Measurements from ENCODE around the gene KDM4C.
A peak's percentile ranks its signal among the peaks of the same experiment; 100 is the strongest.

KDM4C gene

DNA sequence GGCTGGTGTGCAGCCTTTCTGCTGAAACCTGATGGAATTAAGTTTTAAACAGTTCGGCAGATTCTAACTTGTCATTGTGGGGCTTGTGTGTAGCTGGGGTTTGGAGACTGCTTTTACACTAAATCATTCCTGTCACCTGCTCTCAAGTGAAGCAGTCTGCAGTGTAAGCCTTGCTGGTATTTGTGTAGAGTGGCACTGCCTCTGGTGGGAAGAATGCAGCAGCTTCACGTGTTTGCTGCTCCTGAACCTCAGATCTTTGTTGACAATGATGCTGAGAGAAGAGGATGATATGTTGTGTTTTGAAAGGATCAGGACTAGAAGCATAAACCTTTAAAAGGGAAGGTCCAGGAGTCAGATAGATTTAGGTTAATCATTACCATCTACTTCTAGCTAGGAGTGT, 88.1 kb downstream of the KDM4C start:
- FAIRE-seq (no peak), DNase-seq (ENCODE audit: extremely low spot score, insufficient read length, low read depth) (no peak)

DNA sequence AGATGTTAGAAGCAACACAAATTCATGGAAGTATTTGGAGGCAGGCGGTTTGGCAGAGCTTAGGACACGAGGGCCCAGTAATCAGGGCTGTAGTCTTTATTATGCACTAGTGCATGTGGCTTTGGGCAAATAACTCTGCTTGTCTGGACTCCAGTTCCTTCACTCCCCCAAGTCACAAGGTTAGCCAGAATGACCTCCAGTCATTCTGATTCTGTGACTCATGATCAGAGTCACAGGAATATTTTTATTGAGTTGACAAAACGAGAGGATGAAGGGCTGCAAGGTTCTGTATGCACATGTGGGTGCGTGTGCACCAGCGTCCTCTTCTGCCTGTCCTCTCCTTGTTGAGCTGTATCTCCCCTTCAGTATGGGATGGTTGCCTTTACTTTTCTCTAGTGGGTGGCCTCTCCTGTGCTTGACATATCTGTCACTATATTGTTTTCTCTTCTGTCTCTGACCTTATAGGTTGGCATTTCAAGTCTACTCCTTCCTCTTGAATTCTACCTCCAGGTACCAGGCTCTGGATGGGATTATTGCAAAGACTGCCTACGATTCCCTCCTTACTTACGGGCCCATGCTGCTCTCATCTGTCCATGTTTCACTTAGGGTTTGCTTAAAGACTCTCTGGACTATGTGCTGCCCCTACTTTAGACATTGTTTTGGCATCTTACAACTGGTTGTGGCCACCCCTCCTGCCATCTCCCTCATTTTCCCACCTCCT, 94.6 kb downstream of the KDM4C start:
- DNase-seq (ENCODE audit: extremely low spot score, insufficient read length, low read depth) (no peak), FAIRE-seq (no peak)

DNA sequence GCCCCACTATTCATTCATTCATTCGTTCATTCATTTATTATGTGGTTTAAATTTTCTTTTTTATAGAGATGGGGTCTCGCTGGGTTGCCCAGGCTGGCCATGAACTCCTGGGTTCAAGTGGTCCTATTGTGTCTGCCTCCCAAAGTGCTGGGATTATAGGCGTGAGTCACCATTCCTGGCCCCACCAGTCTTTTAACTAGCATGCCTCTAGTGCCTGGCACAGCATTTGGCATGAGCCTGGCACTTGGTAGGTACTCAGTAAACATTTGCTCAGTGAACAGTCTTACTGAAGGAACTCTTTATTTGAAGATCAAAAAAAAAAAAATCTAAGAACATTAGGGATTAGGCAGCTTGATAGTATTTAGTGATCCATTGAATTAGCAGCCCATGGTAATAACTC, 98.1 kb downstream of the KDM4C start:
- FAIRE-seq (no peak), DNase-seq (ENCODE audit: extremely low spot score, insufficient read length, low read depth) (no peak)

DNA sequence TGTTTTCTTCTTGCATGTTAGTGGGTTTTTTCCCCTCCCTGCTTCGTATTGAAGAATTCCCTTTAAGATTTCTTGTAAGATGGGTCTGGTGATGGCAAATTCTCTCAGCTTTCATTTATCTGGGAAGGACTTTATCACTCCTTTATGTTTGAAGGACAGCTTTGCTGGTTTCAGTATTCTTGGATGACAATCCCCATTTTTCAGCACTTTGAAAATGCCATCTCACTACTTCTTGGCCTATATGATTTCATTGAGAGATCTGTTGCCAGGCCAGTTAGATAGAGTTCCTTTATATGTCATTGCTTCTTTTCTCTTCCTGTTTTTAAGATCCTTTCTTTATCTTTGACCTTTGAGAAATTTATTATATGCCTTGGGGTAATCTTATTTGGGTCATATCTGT, 106.3 kb downstream of the KDM4C start:
- no peak for FAIRE-seq
- DNase-seq (ENCODE audit: extremely low spot score, insufficient read length, low read depth): no peak

DNA sequence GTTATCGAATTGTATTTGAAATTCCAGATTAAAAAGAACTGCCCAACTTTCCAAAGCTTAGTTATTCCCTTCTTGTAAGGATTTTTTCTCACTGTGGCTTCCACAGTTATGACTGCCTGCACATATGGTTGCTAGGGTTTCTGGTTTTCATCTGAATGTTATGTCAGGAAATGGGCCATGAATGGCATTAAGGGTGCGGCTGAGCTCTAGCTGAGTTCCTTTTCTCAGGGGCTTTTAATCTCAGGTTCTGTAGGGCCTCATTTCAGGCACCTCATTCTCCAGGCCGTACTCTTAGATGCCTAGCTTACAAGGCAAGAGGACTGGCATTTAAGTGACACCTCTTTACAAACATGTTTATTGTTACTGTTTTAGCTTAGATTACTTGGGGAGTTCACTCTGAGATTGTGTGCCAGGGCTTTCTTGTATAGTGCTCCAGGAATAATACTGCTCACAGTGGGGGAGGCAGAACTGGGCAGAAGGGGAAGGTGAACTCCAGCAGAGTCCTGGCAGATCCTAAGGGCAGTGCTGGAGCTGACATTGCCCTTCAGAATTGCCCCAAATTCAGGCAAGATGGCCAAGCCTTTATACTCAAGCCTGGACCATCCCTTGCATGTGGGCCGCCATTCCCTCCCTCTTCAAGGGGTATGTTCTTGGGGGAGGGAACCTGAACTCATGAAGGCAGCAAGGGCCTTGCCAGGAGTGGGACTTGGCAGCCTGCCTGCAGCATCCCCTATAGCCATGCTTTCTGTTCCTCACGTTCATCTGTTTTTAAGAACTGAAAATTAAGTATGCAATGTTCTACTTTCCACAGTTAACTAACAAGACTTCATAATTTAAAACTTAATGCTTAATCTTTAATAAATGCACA, 111.5 kb downstream of the KDM4C start:
- no peak for FAIRE-seq
- no peak for DNase-seq (ENCODE audit: extremely low spot score, insufficient read length, low read depth)

GRCh38 chr9:6870149-6870548, 112.4 kb downstream of the KDM4C start:
- DNase-seq (ENCODE audit: extremely low spot score, insufficient read length, low read depth) (no peak), FAIRE-seq (no peak)

- no peak for FAIRE-seq
These were observed 113.1 kb downstream of the KDM4C start for GRCh38 chr9:6870650-6871477.

DNA sequence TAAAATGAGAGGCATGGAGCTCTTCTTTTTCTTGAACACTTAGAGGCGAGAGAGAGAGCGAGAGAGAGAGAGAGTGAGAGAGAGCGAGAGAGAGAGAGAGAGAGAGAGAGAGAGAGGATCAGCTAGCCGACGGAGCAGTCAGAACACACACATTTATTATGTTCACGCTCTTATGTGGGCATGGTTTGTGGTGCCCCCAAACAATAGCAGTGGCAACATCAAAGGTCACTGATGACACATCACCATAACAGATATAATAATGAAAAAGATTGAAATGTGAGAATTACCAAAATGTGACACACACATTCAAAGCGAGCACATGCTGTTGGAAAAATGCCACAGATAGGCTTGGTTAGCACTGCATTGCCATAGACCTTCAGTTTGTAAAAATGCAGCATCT, 116.1 kb downstream of the KDM4C start:
- FAIRE-seq: no peak
- no peak for DNase-seq (ENCODE audit: extremely low spot score, insufficient read length, low read depth)

More at GRCh38 chr9:6870650-6871477, 113.1 kb downstream of the KDM4C start:
- no peak for DNase-seq (ENCODE audit: extremely low spot score, insufficient read length, low read depth)

DNA sequence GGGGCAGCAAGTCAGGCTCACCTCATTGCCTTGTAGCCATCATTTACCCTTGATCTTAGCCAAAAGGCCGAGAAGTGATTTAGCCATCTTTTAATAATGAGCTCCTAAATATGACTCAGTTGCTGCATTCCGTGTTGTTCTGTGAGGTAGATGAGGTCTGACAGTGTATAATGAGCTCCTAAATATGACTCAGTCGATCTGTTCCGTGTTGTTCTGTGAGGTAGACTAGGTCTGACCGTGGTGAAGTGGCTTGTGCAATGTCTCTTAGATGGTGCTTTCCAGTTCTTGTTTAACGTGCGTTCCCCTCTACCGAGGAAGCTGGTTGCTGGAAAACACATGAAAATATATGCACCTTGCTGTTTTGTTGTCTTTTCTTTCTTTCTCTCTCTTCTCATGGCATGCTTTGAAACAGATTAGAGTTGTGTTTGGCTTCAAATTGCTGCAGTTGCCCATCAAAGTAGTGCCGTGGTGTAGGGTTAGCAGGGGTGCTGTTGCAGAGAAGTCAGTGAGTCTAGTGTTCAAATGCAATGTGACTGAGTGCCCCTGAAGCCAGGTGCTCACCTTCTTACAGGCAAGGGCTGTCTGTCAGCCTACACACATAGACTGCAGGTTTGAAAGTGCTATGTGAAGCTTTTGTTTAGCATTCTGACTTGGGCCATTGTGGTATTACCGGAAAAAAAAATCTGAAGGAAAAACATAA, 118.6 kb downstream of the KDM4C start:
- no peak for FAIRE-seq
- DNase-seq (ENCODE audit: extremely low spot score, insufficient read length, low read depth): no peak

GRCh38 chr9:6877671-6878161, 119.9 kb downstream of the KDM4C start:
- DNase-seq (ENCODE audit: extremely low spot score, insufficient read length, low read depth) (no peak), FAIRE-seq (no peak)

- FAIRE-seq (no peak), DNase-seq (ENCODE audit: extremely low spot score, insufficient read length, low read depth) (no peak)
These were observed 122.9 kb downstream of the KDM4C start for GRCh38 chr9:6880626-6881025.

- no peak for DNase-seq (ENCODE audit: extremely low spot score, insufficient read length, low read depth)
- no peak for FAIRE-seq
These were observed 126.3 kb downstream of the KDM4C start for GRCh38 chr9:6884101-6884500.

GRCh38 chr9:6884990-6885389, 127.2 kb downstream of the KDM4C start:
- FAIRE-seq (no peak), DNase-seq (ENCODE audit: extremely low spot score, insufficient read length, low read depth) (no peak)

- DNase-seq (ENCODE audit: extremely low spot score, insufficient read length, low read depth): no peak
These were observed 129.3 kb downstream of the KDM4C start for GRCh38 chr9:6887051-6887450.

GRCh38 chr9:6889868-6890267, 132.1 kb downstream of the KDM4C start:
- FAIRE-seq: no peak
- no peak for DNase-seq (ENCODE audit: extremely low spot score, insufficient read length, low read depth)

More at GRCh38 chr9:6887051-6887450, 129.3 kb downstream of the KDM4C start:
- FAIRE-seq: no peak

DNA sequence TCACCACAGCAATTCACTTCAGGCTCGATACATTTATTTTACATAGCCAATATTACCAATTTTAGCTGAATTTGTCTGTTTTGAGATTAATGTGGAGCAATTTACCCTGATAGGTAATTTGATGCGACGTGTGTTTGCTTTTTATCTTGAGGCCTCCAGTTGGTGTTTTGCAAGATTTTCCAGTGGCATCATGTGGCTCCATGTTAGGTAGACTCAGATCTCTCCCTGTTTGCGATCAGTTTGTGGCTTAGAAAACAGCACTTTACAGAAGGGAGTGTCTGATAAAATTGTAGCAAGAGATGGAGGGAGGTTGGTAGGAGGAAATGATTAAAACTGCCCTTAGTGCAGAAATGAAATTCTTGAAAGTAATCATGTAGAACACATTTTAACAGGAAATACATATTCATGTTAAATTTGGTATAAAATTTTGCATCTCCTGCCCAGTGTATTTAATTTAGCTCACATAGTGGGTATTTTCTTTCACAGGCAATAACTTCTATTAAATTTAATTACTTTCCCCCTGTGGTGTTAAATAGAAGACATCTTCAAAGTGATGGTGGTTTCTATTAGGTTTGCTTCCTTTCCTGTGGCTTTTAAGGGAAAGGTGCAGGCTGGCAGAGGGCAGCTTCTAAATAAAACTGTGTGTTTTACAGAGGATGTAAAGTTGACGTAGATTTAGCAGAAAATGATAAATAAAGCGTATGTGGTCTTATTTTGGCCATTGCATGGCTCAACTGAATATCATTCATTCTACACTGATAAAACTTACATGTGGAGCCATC, 135.8 kb downstream of the KDM4C start:
- peak; percentile 42 for FAIRE-seq
- DNase-seq (ENCODE audit: extremely low spot score, insufficient read length, low read depth): no peak

DNA sequence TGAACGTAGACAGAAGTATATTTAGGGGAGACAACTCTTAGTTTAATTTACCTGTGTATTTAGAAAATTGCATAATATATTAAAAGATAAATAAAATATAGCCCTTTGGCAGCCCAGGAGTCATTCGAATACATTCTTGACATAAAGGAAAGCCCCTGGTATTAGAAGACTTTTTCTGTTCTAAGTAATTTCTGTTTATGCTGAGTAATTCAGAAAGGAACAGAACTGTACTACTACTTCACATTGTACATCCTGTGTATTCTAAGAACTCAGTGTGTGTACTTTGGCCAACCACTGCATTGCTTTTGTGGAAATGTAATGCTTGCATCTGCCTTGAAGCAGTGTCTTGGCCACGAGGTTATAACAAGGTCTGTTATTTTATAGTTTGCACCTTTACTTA, 136.4 kb downstream of the KDM4C start:
- FAIRE-seq: peak; percentile 80
- DNase-seq (ENCODE audit: extremely low spot score, insufficient read length, low read depth): no peak

- DNase-seq (ENCODE audit: extremely low spot score, insufficient read length, low read depth) (no peak), FAIRE-seq (no peak)
These were observed 138.0 kb downstream of the KDM4C start for GRCh38 chr9:6895754-6896153.

DNA sequence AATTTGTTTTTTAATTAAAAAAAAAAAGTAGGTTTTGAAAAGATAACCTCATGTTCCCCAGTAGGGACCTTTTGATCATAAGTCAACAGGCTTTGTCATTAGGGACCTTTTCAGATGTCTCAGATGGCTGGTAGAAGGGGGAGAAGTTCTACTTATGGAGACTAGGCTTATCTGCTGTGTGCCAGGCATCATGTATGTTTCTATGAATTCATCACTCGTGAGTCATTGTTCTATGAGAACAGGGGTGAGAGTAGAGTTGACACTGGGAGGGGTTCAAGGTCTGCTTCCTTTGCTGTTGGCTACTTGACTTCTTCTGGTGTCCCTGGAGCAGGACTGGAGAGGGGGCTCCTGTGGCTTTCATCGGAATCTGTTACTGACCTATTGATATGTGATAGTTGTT, 138.8 kb downstream of the KDM4C start:
- DNase-seq (ENCODE audit: extremely low spot score, insufficient read length, low read depth): no peak
- FAIRE-seq: no peak
